Measurements from ENCODE around the gene LARP1.

LARP1 gene

GRCh38 chr5:154755361-154756008 is at the start of gene LARP1:
Gene LARP1 (plus strand): TSS chr5:154755377. CDS start chr5:154755758, 381 bp downstream.
- peak within 1 kb of the TSS; percentile 86 for H3K4me3 ChIP-seq (ENCODE audit: low read depth, low read length)
- no peak for DNase-seq (ENCODE audit: low read depth)
- in situ Hi-C loops (cut with HindIII; ENCODE audit: low sequenced_read_pairs) = no loop called here
- no peak for TF ChIP-seq CTCF (IDR thresholded peaks at IDR 0.05; ENCODE audit: low read depth, low read length, missing control alignments)

- TF ChIP-seq CTCF (IDR thresholded peaks at IDR 0.05; ENCODE audit: low read depth, low read length, missing control alignments) = no peak
- no peak for DNase-seq (ENCODE audit: low read depth)
- in situ Hi-C loops (cut with HindIII; ENCODE audit: low sequenced_read_pairs) = no loop called here
- H3K4me3 ChIP-seq (ENCODE audit: low read depth, low read length) = no peak overlapping the region
Observed at GRCh38 chr5:154706416-154706815, 48.8 kb upstream of the LARP1 start.

GRCh38 chr5:154707641-154708040 is 47.5 kb upstream of the LARP1 start:
- no peak overlapping the region for H3K4me3 ChIP-seq (ENCODE audit: low read depth, low read length)
- no peak for DNase-seq (ENCODE audit: low read depth)
- TF ChIP-seq CTCF (IDR thresholded peaks at IDR 0.05; ENCODE audit: low read depth, low read length, missing control alignments) = no peak
- in situ Hi-C loops (cut with HindIII; ENCODE audit: low sequenced_read_pairs) = no loop called here

GRCh38 chr5:154708207-154708606 is 47.0 kb upstream of the LARP1 start:
- H3K4me3 ChIP-seq (ENCODE audit: low read depth, low read length) = no peak overlapping the region
- in situ Hi-C loops (cut with HindIII; ENCODE audit: low sequenced_read_pairs) = no loop called here
- TF ChIP-seq CTCF (IDR thresholded peaks at IDR 0.05; ENCODE audit: low read depth, low read length, missing control alignments) = no peak
- DNase-seq (ENCODE audit: low read depth) = no peak

- no peak for DNase-seq (ENCODE audit: low read depth)
- no peak overlapping the region for H3K4me3 ChIP-seq (ENCODE audit: low read depth, low read length)
- in situ Hi-C loops (cut with HindIII; ENCODE audit: low sequenced_read_pairs) = no loop called here
- no peak for TF ChIP-seq CTCF (IDR thresholded peaks at IDR 0.05; ENCODE audit: low read depth, low read length, missing control alignments)
Observed at GRCh38 chr5:154708846-154709245, 46.3 kb upstream of the LARP1 start.

- TF ChIP-seq CTCF (IDR thresholded peaks at IDR 0.05; ENCODE audit: low read depth, low read length, missing control alignments) = no peak
- in situ Hi-C loops (cut with HindIII; ENCODE audit: low sequenced_read_pairs) = no loop called here
- no peak for DNase-seq (ENCODE audit: low read depth)
- H3K4me3 ChIP-seq (ENCODE audit: low read depth, low read length) = no peak overlapping the region
Observed at GRCh38 chr5:154709368-154710305, 45.5 kb upstream of the LARP1 start.
